BJ (cell line): ENCODE measurements around the gene MAN2A1. TPM values are rescaled to one million over a fixed set of nuclear protein-coding genes. Genes with fewer than 3 reads are reported as not detected.

Experiments used
- CTCF ChIA-PET: fragments of 350-600 bp; formaldehyde crosslinking; extraction: SDS; loops from one replicate; lab custom pipeline; 2021; ENCODE audit warnings: antibody characterized with exemption, inconsistent platforms; lab: Yijun Ruan, JAX
- POLR2A ChIA-PET: fragments of 300-600 bp; sonication (Branson Sonifier 250); formaldehyde crosslinking; extraction: SDS; loops from one replicate; lab custom pipeline; 2021; ENCODE audit warnings: antibody characterized with exemption; lab: Charles Lee
- DNase-seq: peaks from one replicate; pipeline ENCODE4 v3.0.0-alpha.2; 2011; ENCODE audit warnings: low read depth
- H3K27me3 ChIP-seq: 2 replicates; pipeline ENCODE4 v1.6.0; 2011; ENCODE audit warnings: low read length; ENCODE audit not compliant: control insufficient read depth, insufficient read depth
- H3K36me3 ChIP-seq: 2 replicates; pipeline ENCODE4 v1.5.1; 2011; ENCODE audit warnings: low read length; ENCODE audit not compliant: control insufficient read depth, insufficient read depth
- H3K4me3 ChIP-seq: 2 replicates; pipeline ENCODE4 v1.5.1; 2011; ENCODE audit warnings: low read depth, mild to moderate bottlenecking, control low read depth, low read length
- polyA plus RNA-seq: library from polyadenylated mRNA; depleted of rRNA; stranded (reverse); fragments of >200 nt; gene quantifications from 2 replicates; pipeline ENCODE4 v1.2.3, GENCODE V29; 2011
- TF ChIP-seq, protein P1 (sequence below): IDR thresholded peaks from 2 replicates; pipeline ENCODE4 v1.5.1; 2011; ENCODE audit warnings: low read depth, mild to moderate bottlenecking, control low read depth, inconsistent platforms, low read length, moderate library complexity; ENCODE audit not compliant: insufficient read depth

MAN2A1 gene
- polyA plus RNA-seq, 1 experiment = 18.4 TPM

- CTCF ChIA-PET = interaction anchor here (1.1 kb wide), 1 partner anchor 10 kb away, joined by 3 read pairs; no protein-coding TSS in a partner anchor
Measured at GRCh38 chr5:109899163-109899535, 209.4 kb downstream of the MAN2A1 start.

DNA sequence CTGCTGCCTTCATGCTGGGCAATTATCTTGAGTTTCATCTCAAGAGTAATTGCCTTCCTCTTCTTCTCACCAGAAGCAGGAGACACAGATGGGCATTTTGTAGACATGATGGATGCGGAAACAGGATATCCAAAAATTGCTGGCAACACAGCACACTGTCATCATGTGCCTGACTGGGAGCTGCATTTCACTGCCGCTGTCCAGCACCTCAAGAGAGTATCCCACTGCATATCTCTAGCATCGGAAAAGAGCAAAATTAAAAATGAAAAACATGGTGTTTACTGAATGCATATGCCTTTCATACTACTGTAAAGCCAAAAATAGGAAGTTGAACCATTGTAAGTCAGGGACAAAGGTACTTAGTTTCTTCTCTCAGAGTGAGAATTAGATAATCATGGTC is 210.7 kb downstream of the MAN2A1 start:
- no peak for DNase-seq
- TF ChIP-seq, protein P1, sequence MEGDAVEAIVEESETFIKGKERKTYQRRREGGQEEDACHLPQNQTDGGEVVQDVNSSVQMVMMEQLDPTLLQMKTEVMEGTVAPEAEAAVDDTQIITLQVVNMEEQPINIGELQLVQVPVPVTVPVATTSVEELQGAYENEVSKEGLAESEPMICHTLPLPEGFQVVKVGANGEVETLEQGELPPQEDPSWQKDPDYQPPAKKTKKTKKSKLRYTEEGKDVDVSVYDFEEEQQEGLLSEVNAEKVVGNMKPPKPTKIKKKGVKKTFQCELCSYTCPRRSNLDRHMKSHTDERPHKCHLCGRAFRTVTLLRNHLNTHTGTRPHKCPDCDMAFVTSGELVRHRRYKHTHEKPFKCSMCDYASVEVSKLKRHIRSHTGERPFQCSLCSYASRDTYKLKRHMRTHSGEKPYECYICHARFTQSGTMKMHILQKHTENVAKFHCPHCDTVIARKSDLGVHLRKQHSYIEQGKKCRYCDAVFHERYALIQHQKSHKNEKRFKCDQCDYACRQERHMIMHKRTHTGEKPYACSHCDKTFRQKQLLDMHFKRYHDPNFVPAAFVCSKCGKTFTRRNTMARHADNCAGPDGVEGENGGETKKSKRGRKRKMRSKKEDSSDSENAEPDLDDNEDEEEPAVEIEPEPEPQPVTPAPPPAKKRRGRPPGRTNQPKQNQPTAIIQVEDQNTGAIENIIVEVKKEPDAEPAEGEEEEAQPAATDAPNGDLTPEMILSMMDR = no peak
- H3K36me3 ChIP-seq = no peaks in the 10 kb centered on the region
- CTCF ChIA-PET = no interaction called here
- peaks cover 1% of the 10 kb centered on the region for H3K27me3 ChIP-seq
- H3K4me3 ChIP-seq = no peak overlapping the region
- POLR2A ChIA-PET = no interaction called here

More at GRCh38 chr5:109899163-109899535, 209.4 kb downstream of the MAN2A1 start:
- H3K4me3 ChIP-seq = no peak overlapping the region
- TF ChIP-seq, protein P1 = no peak
- H3K27me3 ChIP-seq = peaks cover 1% of the 10 kb centered on the region
- no peaks in the 10 kb centered on the region for H3K36me3 ChIP-seq
- DNase-seq = no peak
- POLR2A ChIA-PET = no interaction called here

DNA sequence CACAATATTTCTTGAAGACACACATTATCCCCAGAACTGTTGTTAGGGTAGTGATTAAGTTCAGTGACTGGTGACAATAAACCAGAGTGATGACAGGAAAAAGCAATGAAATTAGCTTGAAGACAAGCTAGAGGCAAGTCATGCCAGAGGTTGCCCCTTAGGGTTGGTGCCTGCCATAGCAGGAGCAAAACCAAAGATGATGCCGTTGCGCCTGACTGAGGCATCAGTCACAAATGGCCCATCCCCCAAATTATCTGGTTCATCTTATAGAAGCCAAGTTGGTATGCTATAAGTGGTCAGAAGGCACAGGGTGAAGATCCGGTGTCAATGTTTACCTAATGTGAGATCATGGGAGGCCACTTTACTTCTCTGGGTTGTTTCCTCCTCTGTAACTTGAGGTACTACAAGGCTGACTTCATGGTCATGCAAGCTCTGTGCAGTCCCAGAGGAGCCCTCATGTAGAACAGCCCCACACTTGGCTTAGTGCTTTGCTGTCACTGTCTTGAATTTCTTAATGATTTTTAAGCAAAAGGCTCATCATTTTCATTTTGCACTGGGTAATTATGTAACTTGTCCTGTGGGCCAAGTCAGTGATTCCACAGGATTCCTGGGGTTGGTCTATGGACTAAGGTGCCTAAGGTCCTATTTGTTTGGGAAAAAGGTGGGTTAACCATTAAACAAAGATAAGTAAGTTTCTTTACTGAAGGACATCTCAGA is 211.3 kb downstream of the MAN2A1 start:
- Histone ChIP-seq H3K4me3 (no peak overlapping the region), H3K27me3 (peaks cover 1% of the 10 kb centered on the region), H3K36me3 (no peaks in the 10 kb centered on the region)
- POLR2A ChIA-PET = no interaction called here
- no peak for DNase-seq
- TF ChIP-seq, protein P1 = no peak
- CTCF ChIA-PET = no interaction called here

- ChIA-PET CTCF (no interaction called here), POLR2A (no interaction called here)
- Histone ChIP-seq H3K27me3 (peaks cover 1% of the 10 kb centered on the region), H3K36me3 (no peaks in the 10 kb centered on the region), H3K4me3 (no peak overlapping the region)
- no peak for DNase-seq
- TF ChIP-seq, protein P1 = no peak
Measured at GRCh38 chr5:109901628-109901981, 211.9 kb downstream of the MAN2A1 start.

- peaks cover 1% of the 10 kb centered on the region for H3K27me3 ChIP-seq
- H3K36me3 ChIP-seq = no peaks in the 10 kb centered on the region
- TF ChIP-seq, protein P1 = no peak
- POLR2A ChIA-PET = no interaction called here
- no peak for DNase-seq
- CTCF ChIA-PET = no interaction called here
- H3K4me3 ChIP-seq = no peak overlapping the region
Measured at GRCh38 chr5:109903061-109903460, 213.3 kb downstream of the MAN2A1 start.
